Caco-2 (cell line): ENCODE measurements around the gene MEGF9. TPM values are rescaled to one million over a fixed set of nuclear protein-coding genes. Genes with fewer than 3 reads are reported as not detected.
"Not testable (repeated sequence)": the region's sequence is repeated elsewhere in the genome, so short reads cannot be mapped to it uniquely, and the experiment has no call there.

Source experiments
- BruUV-seq: library from RNA; stranded (reverse); fragments of 400-500 nt; replicated peaks from 2 replicates; lab custom pipeline; 2021; lab: Mats Ljungman, UMichigan
- CTCF ChIA-PET: fragments of 300-600 bp; sonication (Branson Sonifier 250); formaldehyde crosslinking; loops from one replicate; lab custom pipeline; 2022; ENCODE audit warnings: antibody characterized with exemption; lab: Charles Lee
- POLR2A ChIA-PET: fragments of 300-600 bp; sonication (Branson Sonifier 250); formaldehyde crosslinking; loops from one replicate; lab custom pipeline; 2022; ENCODE audit warnings: antibody characterized with exemption; lab: Charles Lee
- DNase-seq, 2 experiments: peaks; one replicate each; pipeline versions ENCODE4 v3.0.0 to v3.0.0-alpha.2; 2020 to 2022
- H3K27me3 ChIP-seq: replicated peaks from 2 replicates; pipeline ENCODE4 v1.6.0; 2011; ENCODE audit warnings: low read length; ENCODE audit not compliant: control insufficient read depth, insufficient read depth
- H3K36me3 ChIP-seq: 2 replicates; pipeline ENCODE4 v1.5.1; 2011; ENCODE audit warnings: low read length; ENCODE audit not compliant: control insufficient read depth, insufficient read depth
- H3K4me1 ChIP-seq: fragments of 250-450 bp; sonication (Bioruptor Pico); 2 replicates; pipeline ENCODE4 v1.5.1; 2020; ENCODE audit warnings: mild to moderate bottlenecking
- H3K4me3 ChIP-seq: 2 replicates; pipeline ENCODE4 v1.5.1; 2011; ENCODE audit warnings: low read depth, mild to moderate bottlenecking, control low read depth, low read length
- H3K9me3 ChIP-seq: fragments of 250-450 bp; sonication (Bioruptor Pico); 2 replicates; pipeline ENCODE4 v1.5.1; 2020; ENCODE audit warnings: mild to moderate bottlenecking, moderate library complexity
- H3K27ac Mint-ChIP-seq: one replicate; pipeline ENCODE4 v1.8.0; 2022; ENCODE audit warnings: mixed read lengths; ENCODE audit not compliant: unreplicated experiment
- H3K27me3 Mint-ChIP-seq: one replicate; pipeline ENCODE4 v1.8.0; 2022; ENCODE audit warnings: mixed read lengths; ENCODE audit not compliant: insufficient read depth, unreplicated experiment
- H3K36me3 Mint-ChIP-seq: one replicate; pipeline ENCODE4 v1.8.0; 2022; ENCODE audit warnings: mild to moderate bottlenecking, mixed read lengths; ENCODE audit not compliant: insufficient read depth, unreplicated experiment
- H3K4me1 Mint-ChIP-seq: one replicate; pipeline ENCODE4 v1.8.0; 2022; ENCODE audit warnings: low read depth, mixed read lengths; ENCODE audit not compliant: unreplicated experiment
- H3K4me3 Mint-ChIP-seq: one replicate; pipeline ENCODE4 v1.8.0; 2022; ENCODE audit warnings: mild to moderate bottlenecking, moderate library complexity, mixed read lengths; ENCODE audit not compliant: unreplicated experiment
- H3K9me3 Mint-ChIP-seq: one replicate; pipeline ENCODE4 v1.8.0; 2022; ENCODE audit warnings: mixed read lengths; ENCODE audit not compliant: unreplicated experiment
- CTCF ChIP-seq, 2 experiments: fragments of 200-600 bp in 1 of 2; IDR thresholded peaks; 1 replicate in 1 of 2; 2 replicates in 1 of 2; pipeline versions ENCODE4 v1.5.1 to v1.8.0; 2011 to 2022; ENCODE audit warnings: antibody characterized with exemption in 1 of 2, control low read depth in 1 of 2, inconsistent platforms in 1 of 2, low read depth in 1 of 2, low read length in 1 of 2, mild to moderate bottlenecking in 1 of 2, moderate library complexity in 1 of 2; ENCODE audit not compliant: insufficient read depth in 1 of 2, severe bottlenecking in 1 of 2, unreplicated experiment in 1 of 2
- intact Hi-C: fragments of 100-400 bp; cut with micrococcal nuclease; formaldehyde crosslinking; loops from one replicate; pipeline ENCODE4 v1.10.0; 2022; ENCODE audit not compliant: unreplicated experiment
- total RNA-seq: library from RNA; stranded (reverse); gene quantifications from 2 replicates; pipeline ENCODE4 v1.2.3, GENCODE V29; 2022

Gene MEGF9
- total RNA-seq, 1 experiment from 2014 or later, result 2.9 TPM

GRCh38 chr9:120630333-120630732 is 83.9 kb downstream of the MEGF9 start:
- Histone ChIP-seq H3K9me3 (no peaks in the 10 kb centered on the region), H3K27me3 (no peaks in the 10 kb centered on the region), H3K36me3 (no peaks in the 10 kb centered on the region), H3K4me3 (no peak overlapping the region), H3K4me1 (no peaks in the 10 kb centered on the region)
- H3K27ac Mint-ChIP-seq, result no peak overlapping the region
- DNase-seq, result no peak
- H3K36me3 Mint-ChIP-seq, result no peaks in the 10 kb centered on the region
- ChIA-PET POLR2A (no interaction called here), CTCF (no interaction called here)
- intact Hi-C loops, result no loop called here
- H3K9me3 Mint-ChIP-seq, result peaks cover 10% of the 10 kb centered on the region
- H3K4me3 Mint-ChIP-seq, result no peak overlapping the region
- no TSS peak for BruUV-seq
- no peaks in the 10 kb centered on the region for H3K4me1 Mint-ChIP-seq
- TF ChIP-seq CTCF (IDR thresholded peaks at IDR 0.05; ENCODE audit: insufficient read depth in 1 of 2, low read depth in 1 of 2, low read length in 1 of 2, severe bottlenecking in 1 of 2, unreplicated experiment in 1 of 2), result no peak
- no peaks in the 10 kb centered on the region for H3K27me3 Mint-ChIP-seq

GRCh38 chr9:120628925-120629497 is 85.3 kb downstream of the MEGF9 start:
- H3K36me3 Mint-ChIP-seq, H3K4me1 Mint-ChIP-seq, POLR2A ChIA-PET, intact Hi-C loops, H3K36me3 ChIP-seq, H3K9me3 ChIP-seq, H3K9me3 Mint-ChIP-seq, H3K4me3 ChIP-seq, DNase-seq, H3K27me3 Mint-ChIP-seq, H3K27ac Mint-ChIP-seq, H3K27me3 ChIP-seq, BruUV-seq, CTCF ChIA-PET, H3K4me3 Mint-ChIP-seq, H3K4me1 ChIP-seq: not testable (repeated sequence)

GRCh38 chr9:120628207-120628924 is 85.9 kb downstream of the MEGF9 start:
- H3K9me3 Mint-ChIP-seq, result no peaks in the 10 kb centered on the region
- Histone ChIP-seq H3K9me3 (no peaks in the 10 kb centered on the region), H3K4me3 (no peak overlapping the region), H3K4me1 (no peaks in the 10 kb centered on the region), H3K36me3 (no peaks in the 10 kb centered on the region), H3K27me3 (no peaks in the 10 kb centered on the region)
- H3K27me3 Mint-ChIP-seq, result no peaks in the 10 kb centered on the region
- no TSS peak for BruUV-seq
- CTCF ChIA-PET, result interaction anchor here (0.7 kb wide), 1 partner anchor 10 kb away, joined by 4 read pairs; no protein-coding TSS in a partner anchor
- intact Hi-C loops, result no loop called here
- H3K36me3 Mint-ChIP-seq, result no peaks in the 10 kb centered on the region
- TF ChIP-seq CTCF (IDR thresholded peaks at IDR 0.05; ENCODE audit: insufficient read depth in 1 of 2, low read depth in 1 of 2, low read length in 1 of 2, severe bottlenecking in 1 of 2, unreplicated experiment in 1 of 2), result no peak
- POLR2A ChIA-PET, result no interaction called here
- H3K4me1 Mint-ChIP-seq, result no peaks in the 10 kb centered on the region
- no peak overlapping the region for H3K4me3 Mint-ChIP-seq
- no peak for DNase-seq
- no peak overlapping the region for H3K27ac Mint-ChIP-seq
